ENCODE measurements around the gene CBFB. TPM values are rescaled to one million over a fixed set of nuclear protein-coding genes. Genes with fewer than 3 reads are reported as not detected.

CBFB gene
- total RNA-seq, 4 donors from 2014 or later: 42.4 to 76.3 (median 48.2) TPM

- peak within 1 kb of the TSS; percentile 88 for H3K4me3 ChIP-seq (ENCODE audit: low read depth, poor library complexity, severe bottlenecking)
- TF ChIP-seq POLR2A (IDR thresholded peaks at IDR 0.05) (no peak), CTCF (IDR thresholded peaks at IDR 0.05) (no peak)
- peak; percentile 89 to 99 for DNase-seq (ENCODE audit: low spot score in 2 of 2)
- 2 to 3% methylated on average over 52 of the region's 63 CpGs for WGBS, 2 donors
- intact Hi-C loops (cut with DNase I; ENCODE audit: low total_unique reads): no loop called here
Observed at GRCh38 chr16:67109407-67110135, 80.6 kb downstream of the CBFB start, which contains the start of gene PHAF1. Gene PHAF1, plus strand, starts transcription at chr16:67109941. Its CDS starts 235 bp downstream, at chr16:67110176.

DNA sequence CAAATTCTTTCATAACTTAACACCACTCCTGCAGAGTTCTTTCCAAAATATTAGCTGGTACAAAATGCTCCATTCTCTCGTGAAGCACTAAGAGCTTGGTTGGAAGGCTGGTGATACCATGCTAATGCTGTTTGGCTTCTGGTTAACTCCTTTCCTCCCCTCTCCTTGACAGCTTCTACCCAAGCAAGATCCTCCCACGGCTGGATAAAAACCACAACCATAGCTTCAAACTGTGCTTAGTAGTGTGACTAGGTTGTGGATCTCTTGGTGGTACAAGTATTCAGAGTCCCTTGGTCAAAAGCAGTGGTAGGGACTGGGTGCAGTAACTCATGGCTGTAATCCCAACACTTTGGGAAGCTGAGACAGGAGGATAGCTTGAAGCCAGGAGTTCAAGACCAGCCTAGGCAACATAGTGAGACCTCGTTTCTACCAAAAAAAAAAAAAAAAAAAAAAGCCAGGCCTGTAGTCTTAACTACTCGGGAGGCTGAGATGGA lies 83.0 kb downstream of the CBFB start:
- H3K4me3 ChIP-seq (ENCODE audit: low read depth, poor library complexity, severe bottlenecking): no peak overlapping the region
- DNase-seq (ENCODE audit: low spot score in 2 of 2): no peak
- WGBS, 2 donors: 62 to 73% methylated on average over 4 of the region's 4 CpGs
- intact Hi-C loops (cut with DNase I; ENCODE audit: low total_unique reads): no loop called here
- no peak for TF ChIP-seq CTCF (IDR thresholded peaks at IDR 0.05)
- no peak for TF ChIP-seq POLR2A (IDR thresholded peaks at IDR 0.05)

GRCh38 chr16:67112591-67113399 lies 83.8 kb downstream of the CBFB start:
- peak in 1 of 2 donors; percentile 68 for DNase-seq (ENCODE audit: low spot score in 2 of 2)
- WGBS, 2 donors: 45 to 56% methylated on average over 4 of the region's 4 CpGs
- intact Hi-C loops (cut with DNase I; ENCODE audit: low total_unique reads): no loop called here

DNA sequence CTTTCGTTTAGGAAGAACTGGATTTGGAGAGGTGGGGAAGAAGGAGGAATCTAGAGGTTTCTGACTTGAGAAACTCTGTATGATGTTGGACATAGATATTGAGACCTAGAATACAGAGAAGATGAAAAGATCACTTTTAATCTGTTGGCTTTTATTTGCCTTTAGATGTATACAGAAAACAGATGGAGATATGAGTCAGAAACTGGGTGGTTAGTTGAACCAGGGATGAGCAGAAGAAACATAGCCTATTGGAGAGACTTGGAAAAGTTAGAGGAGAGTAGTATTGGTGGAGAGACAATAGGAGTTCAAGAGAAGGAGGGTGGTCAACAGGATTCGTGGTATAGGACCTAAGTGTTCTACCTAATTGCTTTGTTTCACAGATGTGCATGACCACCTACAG lies 85.8 kb downstream of the CBFB start:
- H3K4me3 ChIP-seq (ENCODE audit: low read depth, poor library complexity, severe bottlenecking): no peak overlapping the region
- WGBS, 2 donors: 83 to 92% methylated on average over 2 of the region's 2 CpGs
- intact Hi-C loops (cut with DNase I; ENCODE audit: low total_unique reads): no loop called here
- TF ChIP-seq CTCF (IDR thresholded peaks at IDR 0.05): no peak
- no peak for TF ChIP-seq POLR2A (IDR thresholded peaks at IDR 0.05)
- peak in 1 of 2 donors; percentile 20 for DNase-seq (ENCODE audit: low spot score in 2 of 2)

More at GRCh38 chr16:67112591-67113399, 83.8 kb downstream of the CBFB start:
- TF ChIP-seq CTCF (IDR thresholded peaks at IDR 0.05): no peak
- TF ChIP-seq POLR2A (IDR thresholded peaks at IDR 0.05): no peak
- no peak overlapping the region for H3K4me3 ChIP-seq (ENCODE audit: low read depth, poor library complexity, severe bottlenecking)

GRCh38 chr16:67115639-67116038 lies 86.7 kb downstream of the CBFB start:
- no peak overlapping the region for H3K4me3 ChIP-seq (ENCODE audit: low read depth, poor library complexity, severe bottlenecking)
- peak in 1 of 2 donors; percentile 73 for DNase-seq (ENCODE audit: low spot score in 2 of 2)
- intact Hi-C loops (cut with DNase I; ENCODE audit: low total_unique reads): no loop called here
- TF ChIP-seq POLR2A (IDR thresholded peaks at IDR 0.05) (no peak), CTCF (IDR thresholded peaks at IDR 0.05) (no peak)
- 74 to 87% methylated on average over 7 of the region's 7 CpGs for WGBS, 2 donors

All from lower leg skin (tissue), 4 donors.